HCT116 (cell line): ENCODE results near the gene HSF4. TPM values are rescaled to one million over a fixed set of nuclear protein-coding genes. Genes with fewer than 3 reads are reported as not detected.

Source experiments
- ATAC-seq: fragments of 200-7000 bp; cut with Tn5 transposase; 2 replicates; pipeline ENCODE4 v1.9.1; 2020; ENCODE audit warnings: mild to moderate bottlenecking, moderate library complexity
- BruUV-seq: library from RNA; stranded (reverse); fragments of 400-500 nt; replicated peaks from 2 replicates; lab custom pipeline; 2021; lab: Mats Ljungman, UMichigan
- CTCF ChIA-PET: fragments of 300-600 bp; sonication (Branson Sonifier 250); formaldehyde crosslinking; loops from one replicate; lab custom pipeline; 2021; ENCODE audit warnings: antibody characterized with exemption; lab: Charles Lee
- POLR2A ChIA-PET: fragments of 300-600, 350-600 bp; sonication (Branson Sonifier 250); formaldehyde crosslinking; loops from one replicate; lab custom pipeline; 2021; ENCODE audit warnings: antibody characterized with exemption; lab: Charles Lee
- RAD21 ChIA-PET, 2 experiments: fragments of 300-600 bp; sonication (Branson Sonifier 250); formaldehyde crosslinking; loops; one replicate each; lab custom pipeline; 2023; ENCODE audit warnings: low total read pairs in 2 of 2; ENCODE audit not compliant: uncharacterized antibody in 2 of 2, unreplicated experiment in 2 of 2, low non-redundant PET in 1 of 2; lab: Charles Lee
- DNase-seq: peaks from one replicate; pipeline ENCODE4 v3.0.0-alpha.2; 2010; ENCODE audit warnings: low read depth, low spot score
- H2AFZ ChIP-seq: fragments of 200-600 bp; shearing (Covaris generic), sonication (generic); 2 replicates; pipeline ENCODE4 v1.6.1; 2017; ENCODE audit warnings: low read depth, mixed run types, mixed read lengths, antibody characterized with exemption, low read length; ENCODE audit not compliant: poor library complexity, severe bottlenecking
- H3K27ac ChIP-seq: 2 replicates; pipeline ENCODE4 v1.5.1; 2012; ENCODE audit warnings: low read depth, low read length
- H3K27me3 ChIP-seq: fragments of 200-600 bp; sonication (generic); 2 replicates; pipeline ENCODE4 v1.6.1; 2016; ENCODE audit warnings: mixed run types, low read length, mixed read lengths; ENCODE audit not compliant: insufficient read depth
- H3K36me3 ChIP-seq, 2 experiments: fragments of 200-500 bp in 1 of 2; fragments of 200-600 bp in 1 of 2; sonication (Bioruptor generic) in 1 of 2; sonication (generic) in 1 of 2; 2 replicates each; pipeline versions ENCODE4 v1.5.1 to v1.6.1; 2014 to 2016; ENCODE audit warnings: low read length in 2 of 2, inconsistent platforms in 1 of 2, mixed read lengths in 1 of 2, mixed run types in 1 of 2; ENCODE audit not compliant: insufficient read depth in 2 of 2, control insufficient read depth in 1 of 2
- H3K4me1 ChIP-seq, 2 experiments: fragments of 200-600 bp in 1 of 2; sonication (generic) in 1 of 2; 2 replicates each; pipeline versions ENCODE4 v1.5.1 to v1.6.1; 2012 to 2017; ENCODE audit warnings: low read length in 2 of 2, inconsistent platforms in 1 of 2, mild to moderate bottlenecking in 1 of 2, mixed read lengths in 1 of 2, mixed run types in 1 of 2, moderate library complexity in 1 of 2; ENCODE audit not compliant: insufficient read depth in 2 of 2, control insufficient read depth in 1 of 2
- H3K4me2 ChIP-seq: fragments of 200-600 bp; sonication (generic); 2 replicates; pipeline ENCODE4 v1.6.1; 2017; ENCODE audit warnings: mixed run types, low read length, mixed read lengths
- H3K4me3 ChIP-seq, 2 experiments: fragments of 200-600 bp in 1 of 2; sonication (generic) in 1 of 2; replicated peaks in 1 of 2; 2 replicates each; pipeline ENCODE4 v1.5.1; 2011 to 2016; ENCODE audit warnings: low read length in 2 of 2, control low read depth in 1 of 2, low read depth in 1 of 2, mild to moderate bottlenecking in 1 of 2, mixed read lengths in 1 of 2, mixed run types in 1 of 2
- H3K79me2 ChIP-seq: fragments of 200-600 bp; sonication (generic); 2 replicates; pipeline ENCODE4 v1.6.1; 2017; ENCODE audit warnings: mild to moderate bottlenecking, mixed run types, low read length, moderate library complexity, mixed read lengths; ENCODE audit not compliant: insufficient read depth
- H3K9ac ChIP-seq: fragments of 200-600 bp; sonication (generic); 2 replicates; pipeline ENCODE4 v1.6.1; 2016; ENCODE audit warnings: low read length, mixed read lengths
- H3K9me2 ChIP-seq: fragments of 200-600 bp; sonication (generic), shearing (Covaris generic); 2 replicates; pipeline ENCODE4 v1.6.1; 2017; ENCODE audit warnings: mixed run types, mild to moderate bottlenecking, moderate library complexity; ENCODE audit not compliant: insufficient read depth
- H3K9me3 ChIP-seq, 2 experiments: fragments of 200-500 bp in 1 of 2; fragments of 200-600 bp in 1 of 2; sonication (Bioruptor generic) in 1 of 2; sonication (generic) in 1 of 2; 2 replicates each; pipeline ENCODE4 v1.6.1; 2014 to 2017; ENCODE audit warnings: low read length in 2 of 2, mixed read lengths in 2 of 2, inconsistent platforms in 1 of 2, low read depth in 1 of 2, mild to moderate bottlenecking in 1 of 2, mixed run types in 1 of 2, moderate library complexity in 1 of 2; ENCODE audit not compliant: control insufficient read depth in 1 of 2, insufficient read depth in 1 of 2
- H4K20me1 ChIP-seq: fragments of 200-600 bp; sonication (generic), shearing (Covaris generic); 2 replicates; pipeline ENCODE4 v1.6.1; 2017; ENCODE audit warnings: mixed run types, mild to moderate bottlenecking, moderate library complexity; ENCODE audit not compliant: insufficient read depth
- CBX3 ChIP-seq: IDR thresholded peaks from 2 replicates; pipeline ENCODE4 v1.6.1; 2012; ENCODE audit warnings: low read depth
- CEBPB ChIP-seq: IDR thresholded peaks from 2 replicates; pipeline ENCODE4 v1.6.1; 2012; ENCODE audit warnings: low read depth
- EZH2 ChIP-seq: fragments of 200-600 bp; sonication (generic); IDR thresholded peaks from 2 replicates; pipeline ENCODE4 v1.6.1; 2017; ENCODE audit warnings: antibody characterized with exemption, mixed run types
- EZH2phosphoT487 ChIP-seq: fragments of 200-600 bp; IDR thresholded peaks from 2 replicates; pipeline ENCODE4 v1.6.1; 2018; ENCODE audit warnings: antibody characterized with exemption, borderline replicate concordance
- JUND ChIP-seq: IDR thresholded peaks from 2 replicates; pipeline ENCODE4 v1.6.1; 2012
- POLR2A ChIP-seq: IDR thresholded peaks from 2 replicates; pipeline ENCODE4 v1.7.0; 2011; ENCODE audit warnings: borderline replicate concordance; ENCODE audit not compliant: insufficient read depth, insufficient read length; ENCODE audit errors: extremely low read depth
- SIN3A ChIP-seq: IDR thresholded peaks from 2 replicates; pipeline ENCODE4 v1.6.1; 2012; ENCODE audit warnings: low read depth
- SP1 ChIP-seq: IDR thresholded peaks from 2 replicates; pipeline ENCODE4 v1.6.1; 2012; ENCODE audit warnings: low read depth
- TCF7L2 ChIP-seq: IDR thresholded peaks from 2 replicates; pipeline ENCODE4 v1.7.0; 2011; ENCODE audit warnings: borderline replicate concordance, inconsistent platforms; ENCODE audit not compliant: insufficient read depth, insufficient read length; ENCODE audit errors: extremely low read depth
- YY1 ChIP-seq: IDR thresholded peaks from 2 replicates; pipeline ENCODE4 v1.6.1; 2011; ENCODE audit warnings: low read length, low read depth, moderate library complexity, mild to moderate bottlenecking; ENCODE audit not compliant: insufficient replicate concordance; ENCODE audit errors: extremely low read depth
- ZFX ChIP-seq: fragments of 450-650 bp; IDR thresholded peaks from 2 replicates; pipeline ENCODE4 v1.6.1; 2017
- intact Hi-C: fragments of 100-400 bp; cut with micrococcal nuclease; formaldehyde crosslinking; loops from 2 replicates; pipeline ENCODE4 v1.10.0; 2022
- total RNA-seq: library from RNA; stranded (reverse); gene quantifications from one replicate; pipeline ENCODE4 v1.2.1, GENCODE V29; 2021; ENCODE audit not compliant: unreplicated experiment
- TF ChIP-seq, protein P1 (sequence below): IDR thresholded peaks from 2 replicates; pipeline ENCODE4 v1.6.1; 2012
- TF ChIP-seq, protein P2 (sequence below): IDR thresholded peaks from 2 replicates; pipeline ENCODE4 v1.6.1; 2012; ENCODE audit warnings: low read depth
- TF ChIP-seq, protein P3 (sequence below): IDR thresholded peaks from 2 replicates; pipeline ENCODE4 v1.6.1; 2012
- TF ChIP-seq, protein P4 (sequence below), 3 experiments: fragments of 200-600 bp in 1 of 3; sonication (generic) in 1 of 3; IDR thresholded peaks in 2 of 3; conservative IDR thresholded peaks in 1 of 3; 2 replicates each; pipeline ENCODE4 v1.5.1; 2012 to 2017; ENCODE audit warnings: low read depth in 2 of 3, low read length in 2 of 3, antibody characterized with exemption in 1 of 3, borderline replicate concordance in 1 of 3, control low read depth in 1 of 3, mild to moderate bottlenecking in 1 of 3, mixed read lengths in 1 of 3, mixed run types in 1 of 3, moderate library complexity in 1 of 3; ENCODE audit not compliant: insufficient read depth in 1 of 3
- TF ChIP-seq, protein P5 (sequence below): IDR thresholded peaks from 2 replicates; pipeline ENCODE4 v1.6.1; 2011; ENCODE audit warnings: mild to moderate bottlenecking, low read length, moderate library complexity; ENCODE audit not compliant: insufficient replicate concordance; ENCODE audit errors: extremely low read depth

The HSF4 gene
- total RNA-seq, 1 experiment from 2014 or later = 46.6 TPM

DNA sequence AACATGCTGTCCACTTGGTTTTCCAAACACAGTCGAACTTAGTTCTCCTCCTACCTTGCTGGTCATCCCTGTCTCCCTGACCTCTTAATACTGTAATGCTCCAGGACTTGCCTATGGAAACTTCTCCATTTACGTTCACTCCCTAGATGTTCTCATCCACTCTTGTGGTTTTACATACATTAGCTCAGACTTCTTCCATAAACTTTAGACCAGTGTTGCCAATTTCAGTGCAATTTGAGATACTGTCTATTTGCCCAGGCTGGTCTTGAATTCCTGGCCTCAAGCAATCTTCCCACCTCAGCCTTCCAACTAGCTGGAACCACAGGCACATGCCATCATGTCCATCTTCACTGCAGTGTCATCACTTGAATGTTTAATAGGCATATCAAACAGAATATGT is 17.7 kb downstream of the HSF4 start:
- H3K9me3 ChIP-seq = no peaks in the 10 kb centered on the region
- intact Hi-C loops = no loop called here
- H3K4me1 ChIP-seq = peaks cover 29 to 67% of the 10 kb centered on the region in 2 experiments
- no peak for ATAC-seq
- RAD21 ChIA-PET = no interaction called here
- POLR2A ChIA-PET = no interaction called here
- no peak overlapping the region for H3K9ac ChIP-seq
- TF ChIP-seq, protein P1, sequence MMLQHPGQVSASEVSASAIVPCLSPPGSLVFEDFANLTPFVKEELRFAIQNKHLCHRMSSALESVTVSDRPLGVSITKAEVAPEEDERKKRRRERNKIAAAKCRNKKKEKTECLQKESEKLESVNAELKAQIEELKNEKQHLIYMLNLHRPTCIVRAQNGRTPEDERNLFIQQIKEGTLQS = no peak
- TF ChIP-seq SP1 = no peak
- TF ChIP-seq SIN3A = no peak
- no peak for TF ChIP-seq EZH2
- no peak for TF ChIP-seq EZH2phosphoT487
- TF ChIP-seq POLR2A = no peak
- TF ChIP-seq, protein P2, sequence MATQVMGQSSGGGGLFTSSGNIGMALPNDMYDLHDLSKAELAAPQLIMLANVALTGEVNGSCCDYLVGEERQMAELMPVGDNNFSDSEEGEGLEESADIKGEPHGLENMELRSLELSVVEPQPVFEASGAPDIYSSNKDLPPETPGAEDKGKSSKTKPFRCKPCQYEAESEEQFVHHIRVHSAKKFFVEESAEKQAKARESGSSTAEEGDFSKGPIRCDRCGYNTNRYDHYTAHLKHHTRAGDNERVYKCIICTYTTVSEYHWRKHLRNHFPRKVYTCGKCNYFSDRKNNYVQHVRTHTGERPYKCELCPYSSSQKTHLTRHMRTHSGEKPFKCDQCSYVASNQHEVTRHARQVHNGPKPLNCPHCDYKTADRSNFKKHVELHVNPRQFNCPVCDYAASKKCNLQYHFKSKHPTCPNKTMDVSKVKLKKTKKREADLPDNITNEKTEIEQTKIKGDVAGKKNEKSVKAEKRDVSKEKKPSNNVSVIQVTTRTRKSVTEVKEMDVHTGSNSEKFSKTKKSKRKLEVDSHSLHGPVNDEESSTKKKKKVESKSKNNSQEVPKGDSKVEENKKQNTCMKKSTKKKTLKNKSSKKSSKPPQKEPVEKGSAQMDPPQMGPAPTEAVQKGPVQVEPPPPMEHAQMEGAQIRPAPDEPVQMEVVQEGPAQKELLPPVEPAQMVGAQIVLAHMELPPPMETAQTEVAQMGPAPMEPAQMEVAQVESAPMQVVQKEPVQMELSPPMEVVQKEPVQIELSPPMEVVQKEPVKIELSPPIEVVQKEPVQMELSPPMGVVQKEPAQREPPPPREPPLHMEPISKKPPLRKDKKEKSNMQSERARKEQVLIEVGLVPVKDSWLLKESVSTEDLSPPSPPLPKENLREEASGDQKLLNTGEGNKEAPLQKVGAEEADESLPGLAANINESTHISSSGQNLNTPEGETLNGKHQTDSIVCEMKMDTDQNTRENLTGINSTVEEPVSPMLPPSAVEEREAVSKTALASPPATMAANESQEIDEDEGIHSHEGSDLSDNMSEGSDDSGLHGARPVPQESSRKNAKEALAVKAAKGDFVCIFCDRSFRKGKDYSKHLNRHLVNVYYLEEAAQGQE = no peak
- no peak for TF ChIP-seq CEBPB
- no peak for TF ChIP-seq YY1
- TF ChIP-seq TCF7L2 = no peak
- TF ChIP-seq ZFX = no peak
- TF ChIP-seq CBX3 = no peak
- TF ChIP-seq, protein P3, sequence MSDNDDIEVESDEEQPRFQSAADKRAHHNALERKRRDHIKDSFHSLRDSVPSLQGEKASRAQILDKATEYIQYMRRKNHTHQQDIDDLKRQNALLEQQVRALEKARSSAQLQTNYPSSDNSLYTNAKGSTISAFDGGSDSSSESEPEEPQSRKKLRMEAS = no peak
- TF ChIP-seq JUND = no peak
- TF ChIP-seq, protein P4, sequence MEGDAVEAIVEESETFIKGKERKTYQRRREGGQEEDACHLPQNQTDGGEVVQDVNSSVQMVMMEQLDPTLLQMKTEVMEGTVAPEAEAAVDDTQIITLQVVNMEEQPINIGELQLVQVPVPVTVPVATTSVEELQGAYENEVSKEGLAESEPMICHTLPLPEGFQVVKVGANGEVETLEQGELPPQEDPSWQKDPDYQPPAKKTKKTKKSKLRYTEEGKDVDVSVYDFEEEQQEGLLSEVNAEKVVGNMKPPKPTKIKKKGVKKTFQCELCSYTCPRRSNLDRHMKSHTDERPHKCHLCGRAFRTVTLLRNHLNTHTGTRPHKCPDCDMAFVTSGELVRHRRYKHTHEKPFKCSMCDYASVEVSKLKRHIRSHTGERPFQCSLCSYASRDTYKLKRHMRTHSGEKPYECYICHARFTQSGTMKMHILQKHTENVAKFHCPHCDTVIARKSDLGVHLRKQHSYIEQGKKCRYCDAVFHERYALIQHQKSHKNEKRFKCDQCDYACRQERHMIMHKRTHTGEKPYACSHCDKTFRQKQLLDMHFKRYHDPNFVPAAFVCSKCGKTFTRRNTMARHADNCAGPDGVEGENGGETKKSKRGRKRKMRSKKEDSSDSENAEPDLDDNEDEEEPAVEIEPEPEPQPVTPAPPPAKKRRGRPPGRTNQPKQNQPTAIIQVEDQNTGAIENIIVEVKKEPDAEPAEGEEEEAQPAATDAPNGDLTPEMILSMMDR (IDR thresholded peaks at IDR 0.05 in 2 of 3, conservative IDR thresholded peaks at IDR 0.05 in 1 of 3; ENCODE audit: borderline replicate concordance in 1 of 3, insufficient read depth in 1 of 3, low read depth in 2 of 3, low read length in 2 of 3) = no peak
- TF ChIP-seq, protein P5, sequence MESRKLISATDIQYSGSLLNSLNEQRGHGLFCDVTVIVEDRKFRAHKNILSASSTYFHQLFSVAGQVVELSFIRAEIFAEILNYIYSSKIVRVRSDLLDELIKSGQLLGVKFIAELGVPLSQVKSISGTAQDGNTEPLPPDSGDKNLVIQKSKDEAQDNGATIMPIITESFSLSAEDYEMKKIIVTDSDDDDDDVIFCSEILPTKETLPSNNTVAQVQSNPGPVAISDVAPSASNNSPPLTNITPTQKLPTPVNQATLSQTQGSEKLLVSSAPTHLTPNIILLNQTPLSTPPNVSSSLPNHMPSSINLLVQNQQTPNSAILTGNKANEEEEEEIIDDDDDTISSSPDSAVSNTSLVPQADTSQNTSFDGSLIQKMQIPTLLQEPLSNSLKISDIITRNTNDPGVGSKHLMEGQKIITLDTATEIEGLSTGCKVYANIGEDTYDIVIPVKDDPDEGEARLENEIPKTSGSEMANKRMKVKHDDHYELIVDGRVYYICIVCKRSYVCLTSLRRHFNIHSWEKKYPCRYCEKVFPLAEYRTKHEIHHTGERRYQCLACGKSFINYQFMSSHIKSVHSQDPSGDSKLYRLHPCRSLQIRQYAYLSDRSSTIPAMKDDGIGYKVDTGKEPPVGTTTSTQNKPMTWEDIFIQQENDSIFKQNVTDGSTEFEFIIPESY = no peak
- TF ChIP-seq, all 23 proteins: peak for 0
- H3K27me3 ChIP-seq = no peaks in the 10 kb centered on the region
- CTCF ChIA-PET = interaction anchor here (0.7 to 1.1 kb wide), 2 partner anchors 16 to 156 kb away, joined by 3 read pairs; no protein-coding TSS in a partner anchor
- BruUV-seq = no TSS peak
- no peak overlapping the region for H3K27ac ChIP-seq
- H3K79me2 ChIP-seq = peaks cover 11% of the 10 kb centered on the region
- no peak for DNase-seq
- H3K9me2 ChIP-seq = no peaks in the 10 kb centered on the region
- peak overlapping the region; percentile 68 to 71; a peak in 3 of 4 replicates for H3K4me3 ChIP-seq
- peak overlapping the region; percentile 82 for H3K4me2 ChIP-seq
- no peaks in the 10 kb centered on the region for H3K36me3 ChIP-seq
- H2AFZ ChIP-seq = no peak overlapping the region
- H4K20me1 ChIP-seq = no peaks in the 10 kb centered on the region
